Activated CD4-positive, CD25-positive, alpha-beta regulatory T cell treated with anti-CD3 and anti-CD28 coated beads, Interleukin-2, amount 50 U/mL, for 16 hours (primary cell): ENCODE data around the gene ZBTB7B.
"Not testable (repeated sequence)": the region's sequence is repeated elsewhere in the genome, so short reads cannot be mapped to it uniquely, and the experiment has no call there.

Source experiments
- DNase-seq: peaks from one replicate; pipeline ENCODE4 v3.0.0-alpha.2; 2020; ENCODE audit warnings: low read depth, low spot score

ZBTB7B gene

DNA sequence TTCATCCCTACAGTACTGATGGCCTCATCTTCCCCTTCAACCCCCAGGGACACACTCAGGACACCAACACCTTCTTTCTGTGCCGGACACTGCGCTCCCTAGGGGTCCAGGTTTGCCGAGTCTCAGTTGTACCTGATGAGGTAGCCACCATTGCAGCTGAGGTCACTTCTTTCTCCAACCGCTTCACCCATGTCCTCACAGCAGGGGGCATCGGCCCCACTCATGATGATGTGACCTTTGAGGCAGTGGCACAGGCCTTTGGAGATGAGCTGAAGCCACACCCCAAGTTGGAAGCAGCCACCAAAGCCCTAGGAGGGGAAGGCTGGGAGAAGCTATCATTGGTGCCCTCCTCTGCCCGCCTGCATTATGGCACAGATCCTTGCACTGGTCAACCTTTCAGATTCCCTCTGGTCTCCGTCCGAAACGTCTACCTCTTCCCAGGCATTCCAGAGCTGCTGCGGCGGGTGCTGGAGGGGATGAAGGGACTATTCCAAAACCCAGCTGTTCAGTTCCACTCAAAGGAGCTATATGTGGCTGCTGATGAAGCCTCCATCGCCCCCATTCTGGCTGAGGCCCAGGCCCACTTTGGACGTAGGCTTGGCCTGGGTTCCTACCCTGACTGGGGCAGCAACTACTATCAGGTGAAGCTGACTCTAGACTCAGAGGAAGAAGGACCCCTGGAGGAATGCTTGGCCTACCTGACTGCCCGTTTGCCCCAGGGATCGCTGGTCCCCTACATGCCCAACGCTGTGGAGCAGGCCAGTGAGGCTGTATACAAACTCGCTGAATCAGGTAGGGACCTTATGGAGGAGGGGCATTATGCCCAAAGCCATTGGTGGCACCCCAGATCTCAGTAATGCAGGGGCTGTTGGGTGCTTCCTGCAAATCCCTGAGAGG is 14.3 kb upstream of the ZBTB7B start:
- DNase-seq, result no peak

DNA sequence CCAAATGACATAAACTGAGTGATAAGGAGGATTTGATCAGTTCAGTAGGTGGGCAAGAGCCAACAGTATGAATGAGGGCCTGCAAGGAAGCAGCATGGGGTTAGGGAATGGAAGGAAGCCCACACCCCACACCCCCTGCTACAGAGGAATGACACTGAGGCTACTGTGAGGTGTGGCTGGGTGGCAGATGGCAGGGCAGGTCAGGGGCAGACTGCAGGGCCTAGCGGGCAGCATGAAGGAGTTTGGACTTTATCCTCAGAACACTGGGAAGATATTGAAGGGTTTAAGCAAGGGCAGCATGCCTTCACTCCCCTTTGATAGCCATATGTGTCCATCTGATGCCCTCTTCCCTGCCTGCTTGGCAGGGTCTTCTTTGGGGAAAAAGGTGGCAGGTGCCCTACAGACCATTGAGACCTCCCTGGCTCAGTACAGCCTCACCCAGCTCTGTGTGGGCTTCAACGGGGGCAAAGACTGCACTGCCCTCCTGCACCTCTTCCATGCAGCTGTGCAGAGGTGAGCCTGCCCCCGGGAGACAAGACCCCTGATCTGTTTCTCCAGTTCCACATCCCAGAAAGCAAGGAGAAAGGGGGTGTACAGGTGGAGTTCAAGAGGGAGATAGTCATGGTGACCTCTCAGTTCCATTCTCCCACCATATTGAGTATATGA is 13.3 kb upstream of the ZBTB7B start:
- no peak for DNase-seq

DNA sequence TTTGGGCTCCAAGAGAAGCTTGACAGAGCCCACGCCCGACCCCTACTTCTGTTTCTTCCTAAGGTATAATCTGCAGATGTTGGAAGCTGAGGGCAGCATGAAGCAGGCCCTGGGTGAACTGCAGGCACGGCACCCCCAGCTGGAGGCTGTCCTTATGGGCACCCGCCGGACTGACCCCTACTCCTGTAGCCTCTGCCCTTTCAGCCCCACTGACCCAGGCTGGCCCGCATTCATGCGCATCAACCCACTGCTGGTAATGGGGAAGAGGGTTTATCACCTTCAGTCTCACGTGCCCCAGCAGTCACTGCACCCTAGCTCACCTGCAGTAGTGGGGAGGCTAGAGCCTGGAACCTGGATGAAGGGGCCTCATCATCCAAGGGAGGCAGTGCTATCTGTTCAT is 12.3 kb upstream of the ZBTB7B start:
- no peak for DNase-seq

GRCh38 chr1:154992721-154993571 is 9.7 kb upstream of the ZBTB7B start:
- DNase-seq, result no peak

DNA sequence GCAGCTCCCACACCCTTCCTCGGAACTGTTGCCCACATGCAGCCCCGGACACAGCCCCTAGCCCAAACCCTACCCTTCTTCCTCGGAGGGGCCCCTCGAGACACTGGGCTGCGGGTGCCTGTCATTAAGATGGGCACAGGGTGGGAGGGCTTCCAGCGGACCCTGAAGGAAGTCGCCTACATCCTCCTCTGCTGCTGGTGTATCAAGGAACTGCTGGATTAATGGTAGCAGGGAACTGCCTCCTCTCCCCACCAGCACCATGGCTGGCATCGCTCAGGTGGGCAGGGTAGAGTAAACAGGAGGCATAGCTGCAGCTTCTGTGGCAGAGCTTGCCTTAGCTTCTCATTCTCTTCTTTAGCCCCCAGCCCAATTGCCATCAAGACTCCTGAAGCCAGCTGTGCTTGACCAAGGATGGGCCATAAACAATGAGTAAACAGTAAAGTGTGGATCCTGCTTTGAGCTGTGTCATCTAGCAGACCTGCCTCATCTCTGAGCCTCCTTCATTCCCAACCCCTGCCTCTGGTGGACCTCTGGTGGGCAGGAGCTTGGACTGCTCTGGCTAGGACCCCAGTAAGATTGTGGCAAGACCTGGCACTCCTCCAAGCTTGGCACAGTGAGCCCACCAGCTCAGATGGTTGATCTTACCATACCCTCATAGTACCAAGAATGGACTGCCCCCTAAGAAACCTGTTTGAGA is 8.9 kb upstream of the ZBTB7B start, which contains the start of gene LENEP:
Gene LENEP (plus strand): TSS at position 15 of the 697 bp plus-strand sequence. CDS start 22 bp downstream, at position 37.
- no peak for DNase-seq

- DNase-seq, result no peak
These were observed 8.4 kb upstream of the ZBTB7B start for GRCh38 chr1:154994269-154994587.

GRCh38 chr1:154994591-154994990 is 8.0 kb upstream of the ZBTB7B start:
- DNase-seq, result no peak

GRCh38 chr1:154995301-154995983 is 7.2 kb upstream of the ZBTB7B start:
- not testable (repeated sequence) for DNase-seq

DNA sequence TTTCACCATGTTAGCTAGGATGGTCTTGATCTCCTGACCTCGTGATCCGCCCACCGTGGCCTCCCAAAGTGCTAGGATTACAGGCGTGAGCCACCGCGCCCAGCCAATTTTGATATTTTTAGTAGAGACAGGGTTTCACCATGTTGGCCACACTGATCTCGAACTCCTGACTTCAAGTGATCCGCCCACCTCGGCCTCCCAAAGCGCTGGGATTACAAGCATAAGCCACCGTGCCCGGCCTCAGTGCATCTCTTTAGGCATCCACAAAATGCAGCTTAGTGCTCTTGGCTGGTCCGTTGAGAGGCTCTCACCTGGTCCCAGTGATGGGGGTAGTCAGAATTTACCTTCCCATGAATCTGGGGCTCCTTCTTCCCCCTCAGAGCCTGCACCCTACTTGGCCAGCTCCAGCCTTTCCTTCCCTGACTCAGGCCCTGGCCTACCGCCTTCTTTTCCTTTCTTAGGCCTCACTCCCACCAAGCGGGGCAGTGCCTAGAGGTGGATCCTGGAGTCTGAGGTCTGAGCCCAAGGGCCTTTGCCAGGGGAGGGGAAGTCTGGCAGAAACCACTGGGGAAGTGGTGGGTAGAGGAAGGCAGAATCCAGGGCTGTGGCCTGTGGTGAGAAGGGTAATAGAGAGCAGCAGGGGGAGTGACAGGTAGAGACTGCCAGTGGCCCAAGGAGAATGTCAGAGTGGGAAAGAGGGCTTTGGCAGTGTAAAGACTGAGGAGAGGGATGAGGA is 5.5 kb upstream of the ZBTB7B start:
- DNase-seq, result no peak

- no peak for DNase-seq
These were observed 4.3 kb upstream of the ZBTB7B start for GRCh38 chr1:154998201-154998780.

DNA sequence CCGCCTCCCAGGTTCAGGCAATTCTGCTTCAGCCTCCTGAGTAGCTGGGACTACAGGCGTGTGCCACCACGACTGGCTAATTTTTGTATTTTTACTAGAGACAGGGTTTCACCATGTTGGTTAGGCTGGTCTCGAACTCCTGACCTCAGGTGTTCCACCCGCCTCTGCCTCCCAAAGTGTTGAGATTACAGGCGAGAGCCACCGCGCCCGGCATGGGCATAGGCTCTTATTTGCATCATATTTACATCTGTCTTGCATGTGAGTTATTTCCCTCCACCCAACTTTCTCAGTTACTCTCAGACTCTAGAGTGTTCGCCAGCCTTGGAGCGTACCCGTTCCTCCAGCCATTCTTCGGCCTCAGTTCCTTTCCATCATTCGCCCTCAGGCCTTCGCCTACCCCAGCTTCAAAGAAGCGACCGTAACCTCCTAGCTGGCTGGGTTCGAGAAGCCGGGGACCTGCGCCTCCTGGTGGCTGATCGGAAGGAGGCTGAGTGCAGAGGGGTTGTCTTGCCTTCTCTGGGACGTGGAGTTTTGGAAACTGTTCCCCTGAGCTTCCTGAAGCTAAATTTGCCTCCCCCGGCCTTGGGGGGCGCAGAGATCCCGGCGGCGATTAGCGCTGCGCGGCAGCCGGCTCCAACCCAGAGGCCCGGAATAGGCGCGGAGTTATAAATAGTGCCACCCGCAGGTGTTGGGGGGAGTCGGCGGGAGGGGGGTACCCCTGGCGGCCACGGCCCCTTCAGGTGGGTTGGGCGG is 3.6 kb upstream of the ZBTB7B start:
- no peak for DNase-seq

GRCh38 chr1:154999571-155000410 is 2.8 kb upstream of the ZBTB7B start:
- no peak for DNase-seq

DNA sequence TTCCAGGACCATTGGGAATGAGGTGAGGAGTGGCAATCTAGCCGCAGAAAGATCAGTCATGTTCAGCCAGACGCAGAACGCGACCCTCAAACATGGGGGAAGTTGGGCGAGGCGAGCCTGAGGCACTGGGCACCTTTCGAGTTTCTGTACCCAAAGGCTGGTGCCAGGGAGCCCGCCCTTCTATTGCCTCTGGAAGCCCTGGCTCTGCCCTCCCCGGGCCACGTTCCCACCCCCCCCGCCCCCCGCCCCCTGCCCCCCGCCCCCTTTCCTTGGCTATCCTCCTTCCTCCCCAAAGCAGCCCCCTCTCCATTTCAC is 2.2 kb upstream of the ZBTB7B start:
- DNase-seq, result no peak

- peak; percentile 61 for DNase-seq
These were observed 1.7 kb upstream of the ZBTB7B start for GRCh38 chr1:155000726-155001424.

GRCh38 chr1:155001425-155001674 is 1.3 kb upstream of the ZBTB7B start:
- no peak for DNase-seq

- DNase-seq, result peak; percentile 96
These were observed 733 bp upstream of the ZBTB7B start for GRCh38 chr1:155001675-155002463.

- no peak for DNase-seq
These were observed 694 bp downstream of the ZBTB7B start for GRCh38 chr1:155003227-155003765.
